HG02973 (cell line): Measurements from ENCODE around the gene CISD1.

ENCODE experiments used
- ATAC-seq: cut with Tn5 transposase; IDR thresholded peaks from one replicate; pipeline ENCODE4 v1.9.1; 2021; ENCODE audit warnings: moderate library complexity; ENCODE audit not compliant: unreplicated experiment

CISD1 gene

DNA sequence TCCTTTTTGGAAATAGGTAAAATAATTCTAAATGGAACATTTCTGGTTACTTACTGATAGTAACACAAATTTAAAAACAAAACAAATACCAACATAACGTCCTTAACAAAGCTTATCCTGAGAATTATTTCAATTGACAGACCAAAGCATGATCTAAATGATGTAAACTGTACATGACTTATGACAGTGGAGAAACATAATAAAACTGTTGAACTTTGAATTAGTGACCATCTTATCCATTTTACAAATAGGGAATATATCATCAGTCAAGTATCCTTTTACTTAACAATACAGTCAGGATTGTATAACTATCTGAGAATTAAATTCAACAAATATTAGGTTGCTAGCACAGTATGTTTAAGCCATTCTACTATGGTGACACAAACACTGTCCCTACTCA is 3.7 kb upstream of the CISD1 start:
- no peak for ATAC-seq

DNA sequence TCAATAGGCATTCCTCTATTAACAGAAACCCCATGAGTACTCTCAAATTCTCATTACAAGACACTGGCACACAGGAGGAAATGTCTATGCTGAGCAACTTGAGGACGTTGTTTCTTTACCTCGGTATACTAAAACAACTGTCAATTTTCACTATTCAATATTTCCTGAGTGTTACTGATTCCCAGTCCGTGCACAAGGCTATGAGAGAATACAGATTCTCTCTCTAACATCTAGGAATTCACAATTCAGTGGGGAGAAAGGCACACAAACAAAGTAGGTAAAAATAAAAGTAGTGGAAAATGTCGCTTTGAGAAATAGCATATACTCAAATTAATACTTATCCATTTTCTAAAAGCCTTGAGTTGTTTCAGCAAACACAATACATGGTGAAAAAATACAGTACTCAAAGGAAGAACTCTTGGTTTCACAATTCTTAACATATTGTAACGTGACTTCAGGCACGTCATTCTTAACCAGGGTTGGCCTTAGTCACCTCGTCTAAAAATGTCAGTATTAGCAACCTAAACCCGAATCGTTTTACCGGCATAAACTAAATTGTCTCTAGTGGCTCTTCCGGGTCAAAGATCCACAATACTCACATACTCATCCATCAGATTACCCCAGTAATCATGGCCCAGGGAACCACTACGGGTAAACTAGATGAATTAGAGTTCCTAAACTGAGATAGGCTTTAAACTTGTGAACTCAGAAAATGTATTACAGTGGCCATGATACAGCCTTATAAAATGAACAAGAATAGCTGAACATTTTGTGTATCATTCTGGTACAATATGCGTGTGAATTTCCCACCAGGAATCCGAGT is 2.7 kb upstream of the CISD1 start:
- peak; percentile 25 for ATAC-seq

DNA sequence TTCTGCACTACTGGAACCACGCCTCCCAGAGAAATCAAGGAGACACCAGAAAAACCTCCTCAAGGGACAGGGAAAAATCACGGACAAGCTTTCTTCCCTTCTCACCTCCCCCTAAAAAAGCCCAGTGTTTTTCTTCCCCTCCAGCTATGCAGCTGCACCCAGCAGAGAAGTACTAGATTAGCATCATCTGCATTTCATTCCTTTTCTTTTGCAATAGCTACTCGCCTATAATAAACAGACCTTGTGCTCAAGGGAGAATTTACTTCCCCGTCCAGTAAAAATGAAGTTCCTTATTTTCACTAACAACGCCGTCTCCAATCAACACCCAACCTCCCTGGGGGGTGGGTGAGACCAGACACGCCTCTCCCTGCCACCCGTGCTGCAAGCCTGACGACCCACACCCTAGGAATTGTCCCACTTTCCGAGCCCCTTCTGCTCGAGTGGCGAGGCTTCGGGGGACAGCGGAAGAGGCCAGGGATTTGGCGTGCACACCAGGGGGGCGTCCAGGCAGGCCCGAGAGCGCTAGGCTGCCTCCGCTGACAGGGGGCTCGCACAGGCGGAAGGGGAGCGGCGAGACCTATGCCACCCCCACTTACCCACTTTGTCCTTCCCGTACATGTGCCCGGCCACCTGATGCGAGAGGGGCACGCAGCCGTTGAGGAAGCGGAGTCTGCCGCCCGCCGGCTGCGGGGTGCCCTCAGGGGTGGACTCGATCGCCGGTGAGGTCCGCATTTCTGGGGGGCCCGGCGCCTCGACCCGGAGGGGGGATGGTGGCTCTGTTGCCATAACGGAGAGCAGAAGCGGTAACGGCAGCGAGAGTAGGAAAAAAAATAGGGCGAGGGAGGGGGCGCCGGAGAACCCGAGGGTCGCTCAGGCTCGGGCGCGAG is 1.9 kb upstream of the CISD1 start:
- peak; percentile 6 for ATAC-seq

DNA sequence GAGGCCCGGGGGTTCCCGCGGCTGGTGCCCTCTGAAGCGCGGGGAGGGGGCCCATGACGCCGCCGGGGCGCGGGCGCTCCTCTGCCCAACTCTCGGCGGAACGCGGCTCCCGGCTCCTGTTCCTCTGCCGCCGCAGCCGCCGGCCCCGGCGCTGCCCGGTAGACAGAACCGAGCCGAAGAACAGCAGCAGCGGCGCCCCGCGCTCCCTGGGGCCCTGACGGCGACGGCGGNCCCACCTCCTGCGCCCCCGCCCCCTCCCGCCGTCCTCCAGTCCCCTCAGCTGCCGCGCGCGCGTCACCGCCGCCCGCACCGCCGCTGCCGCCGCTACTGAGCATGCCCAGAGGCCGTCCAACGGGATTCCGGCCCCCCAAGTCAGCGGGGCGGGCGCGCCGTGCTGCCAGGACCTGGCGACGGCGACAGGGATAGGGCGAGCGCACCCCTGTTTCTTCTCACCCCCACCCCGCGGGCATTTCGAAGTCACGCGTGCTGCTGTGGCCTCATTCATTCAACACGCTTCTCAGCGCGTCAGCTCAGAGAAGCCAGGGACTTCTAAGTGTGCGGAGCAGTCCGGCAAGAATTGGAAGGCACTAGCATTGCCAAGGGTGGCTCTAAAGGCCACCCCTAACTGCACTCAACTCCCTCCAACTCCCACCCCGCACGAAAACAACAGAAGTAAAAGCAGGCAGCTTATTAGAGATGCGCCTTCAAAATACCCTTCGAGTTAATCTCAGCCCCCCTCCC is 1.1 kb upstream of the CISD1 start, which contains the start of gene IPMK:
Gene IPMK, minus strand, starts transcription at position 182 of the 741 bp plus-strand sequence. CDS start 283 bp downstream, outside the sequence.
- ATAC-seq, result peak; percentile 52

DNA sequence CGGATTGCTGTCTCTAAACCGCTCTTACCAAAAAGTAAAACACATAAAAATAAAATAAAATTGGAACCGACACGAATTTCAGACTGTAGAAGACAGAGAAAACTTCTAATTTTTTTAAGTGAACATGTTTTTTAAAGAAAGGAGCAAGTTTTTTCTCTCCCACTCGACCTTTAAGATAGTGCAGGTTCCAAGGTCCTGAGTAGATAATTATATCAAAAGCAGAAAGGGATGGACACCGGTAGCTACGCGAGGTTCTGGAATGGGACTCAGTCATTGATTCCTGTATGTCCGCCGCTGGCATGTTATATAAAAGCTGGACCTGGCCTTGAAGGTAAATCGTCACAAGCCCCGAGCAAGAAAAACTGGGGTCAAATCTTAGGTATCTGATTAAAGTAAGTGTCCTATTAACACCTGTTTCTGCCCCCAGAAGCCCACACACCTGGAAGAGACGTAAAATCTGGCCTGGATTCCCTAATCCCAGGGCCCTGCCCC is 462 bp upstream of the CISD1 start:
- ATAC-seq, result no peak

DNA sequence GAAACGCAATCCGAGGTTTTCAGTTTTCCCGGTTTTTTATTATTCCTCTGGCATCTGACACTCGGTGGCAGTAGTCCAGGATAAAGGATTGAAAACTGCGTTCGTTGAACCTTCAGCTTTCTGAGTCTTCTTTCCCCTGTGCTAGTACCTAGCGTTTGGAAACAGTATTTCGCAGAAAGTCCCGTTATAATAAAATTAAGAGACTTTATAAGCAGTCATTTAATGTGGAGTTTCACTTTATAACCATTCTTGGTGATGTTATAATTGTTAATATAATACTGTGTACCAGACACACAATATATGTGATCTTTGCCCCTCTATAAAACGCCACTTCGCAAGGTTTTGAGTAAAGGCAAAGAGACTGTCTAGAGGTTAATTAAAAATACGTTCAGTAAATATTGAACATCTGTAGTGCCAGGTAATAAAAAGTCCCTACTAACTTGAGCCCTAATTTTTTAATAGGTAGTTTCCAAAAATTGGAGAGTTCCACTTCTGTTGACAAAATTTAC is 874 bp downstream of the CISD1 start:
- ATAC-seq, result no peak

DNA sequence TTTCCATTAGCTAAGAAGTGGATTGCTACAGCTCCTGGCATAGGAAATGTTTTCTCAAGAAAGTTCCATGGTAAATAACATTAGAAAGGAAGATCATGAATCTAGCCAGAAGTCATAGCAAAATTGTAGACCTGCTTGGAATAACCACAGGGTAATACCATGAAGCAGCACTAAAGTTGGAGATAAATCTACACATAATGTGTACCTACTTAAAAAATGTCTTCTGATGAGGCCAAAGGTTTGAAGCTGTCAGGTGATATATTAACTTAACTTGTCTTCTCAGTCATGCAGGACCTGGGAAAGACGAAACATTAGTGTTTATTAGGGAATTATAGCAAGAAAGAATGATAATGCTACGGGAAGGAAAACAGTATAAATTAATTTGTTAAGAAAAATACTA is 6.3 kb downstream of the CISD1 start:
- ATAC-seq, result no peak

DNA sequence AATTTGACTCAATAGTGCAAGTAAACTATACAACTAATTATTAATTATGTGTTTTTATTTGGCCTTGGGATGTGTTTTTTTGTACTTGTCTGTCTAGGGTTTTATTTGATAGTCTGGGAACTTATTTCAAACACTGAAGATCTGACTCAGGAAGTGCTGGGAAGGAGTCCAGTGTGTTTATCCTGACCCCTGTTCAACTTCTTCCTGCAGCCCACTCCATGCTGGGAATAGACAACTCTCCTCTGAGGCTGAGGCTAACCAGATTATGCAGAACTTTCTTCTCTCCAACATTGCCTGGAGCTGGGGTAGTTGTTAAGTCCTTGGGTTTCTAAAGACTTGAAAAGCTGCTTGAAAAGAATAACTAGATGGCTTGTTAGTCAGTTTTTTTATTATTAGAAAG is 6.9 kb downstream of the CISD1 start:
- ATAC-seq, result no peak

DNA sequence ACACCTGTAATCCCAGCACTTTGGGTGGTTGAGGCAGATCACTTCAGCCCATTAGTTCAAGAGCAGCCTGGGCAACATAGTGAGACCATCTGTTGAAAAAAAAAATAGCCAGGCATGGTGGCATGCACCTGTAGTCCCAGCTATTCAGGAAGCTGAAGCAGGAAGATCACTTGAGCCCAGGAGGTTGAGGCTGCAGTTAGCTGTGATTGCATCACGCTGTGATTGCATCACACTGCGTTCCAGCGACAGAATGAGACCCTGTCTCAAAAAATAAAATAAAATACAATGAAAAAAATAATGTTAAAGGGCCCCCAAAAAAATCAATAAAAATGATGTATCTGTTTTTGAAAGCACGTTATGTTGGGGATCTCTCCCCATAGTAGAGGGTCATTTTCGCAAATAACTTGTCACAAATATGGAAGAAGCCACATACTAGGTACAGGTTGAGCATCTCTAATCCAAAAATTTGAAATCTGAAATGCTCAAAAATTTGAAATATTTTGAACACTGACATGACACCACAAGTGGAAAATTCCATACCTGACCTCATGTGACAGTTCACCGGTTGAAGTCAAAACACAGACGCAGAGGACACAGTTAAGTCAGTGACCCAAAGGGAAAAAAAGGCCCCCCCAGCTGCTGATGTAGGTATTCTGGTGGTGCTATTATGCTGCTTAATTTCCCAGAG is 9.5 kb downstream of the CISD1 start:
- no peak for ATAC-seq

DNA sequence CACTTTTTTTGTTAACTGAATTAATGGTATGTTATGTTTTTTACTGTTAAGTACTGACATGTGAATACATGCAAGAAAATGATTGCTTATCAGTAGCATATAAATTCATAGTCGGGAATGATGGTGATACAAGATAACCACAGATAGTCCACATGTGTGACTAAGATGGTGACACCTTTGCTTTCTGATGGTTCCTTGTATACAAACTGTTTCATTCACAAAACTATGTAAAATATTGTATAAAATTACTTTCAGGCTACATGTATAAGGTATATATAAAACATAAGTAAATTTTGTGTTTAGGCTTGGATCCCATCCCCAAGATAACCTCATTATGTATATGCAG is 10.0 kb downstream of the CISD1 start:
- no peak for ATAC-seq

DNA sequence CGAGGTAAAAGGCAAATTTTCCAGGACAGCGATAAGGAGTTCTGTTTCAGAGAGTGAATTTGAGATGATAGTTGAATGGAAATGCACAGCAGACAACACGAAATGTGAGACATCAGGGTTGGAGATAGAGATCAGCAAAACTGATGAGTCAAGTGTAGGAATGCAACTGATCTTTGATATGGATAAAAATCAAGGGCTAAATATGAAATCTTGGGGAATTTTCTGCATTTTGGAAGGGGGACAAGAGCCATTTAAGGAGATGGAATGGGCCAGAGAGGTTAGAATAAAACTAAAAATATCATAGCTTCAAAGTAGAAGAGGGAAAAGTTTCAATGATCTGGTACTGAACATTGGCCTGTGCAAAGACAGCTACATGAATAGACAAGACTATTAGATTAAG is 11.5 kb downstream of the CISD1 start:
- no peak for ATAC-seq

DNA sequence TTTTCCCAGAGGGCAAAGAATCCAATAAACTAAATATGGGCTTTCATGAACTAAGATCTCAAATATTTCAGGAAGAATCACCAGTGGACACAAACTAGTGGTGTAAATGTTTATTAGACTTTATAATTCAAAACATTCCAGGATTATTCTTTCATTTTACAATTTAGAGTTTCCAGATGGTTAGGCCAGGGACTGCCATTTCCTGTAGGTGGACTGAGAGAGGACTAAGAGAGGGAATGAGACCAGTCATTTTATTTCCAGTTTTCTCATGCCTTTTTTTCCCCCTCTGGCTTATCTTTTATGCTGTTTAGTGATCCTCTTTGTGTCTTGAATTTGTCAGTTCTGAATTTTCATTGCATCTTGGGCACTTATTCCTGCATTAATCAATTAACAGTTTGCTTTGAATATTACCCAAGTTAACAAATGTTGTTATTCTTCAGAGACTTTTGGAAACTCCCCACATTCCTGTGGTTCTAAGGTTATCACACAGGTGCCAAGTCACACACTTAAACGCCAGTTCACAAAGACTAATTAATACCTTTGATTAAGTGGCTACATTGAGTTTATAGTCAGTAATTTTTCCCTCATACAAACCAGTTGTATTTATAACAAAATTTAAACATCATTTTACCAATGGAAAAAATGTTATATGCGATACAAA is 12.3 kb downstream of the CISD1 start:
- ATAC-seq, result no peak

DNA sequence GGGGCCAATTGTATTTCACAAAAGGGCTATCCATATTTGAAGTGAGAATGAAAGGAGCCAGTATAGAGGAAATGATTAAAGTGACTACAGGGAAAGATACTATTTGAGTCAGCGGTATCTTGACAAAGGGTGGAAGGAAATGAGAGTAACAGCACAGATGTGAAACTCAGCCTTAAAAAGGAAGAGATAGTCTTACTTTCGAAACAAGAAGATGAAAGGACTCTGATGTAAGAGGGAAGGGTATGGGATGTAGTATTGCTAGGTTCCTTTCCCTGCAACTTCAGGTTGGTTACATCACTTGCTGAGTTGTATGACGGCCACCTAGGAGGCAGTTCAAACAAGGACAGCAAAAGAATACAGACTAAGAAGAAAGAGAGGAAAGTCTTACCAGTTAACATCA is 13.7 kb downstream of the CISD1 start:
- peak; percentile 97 for ATAC-seq

DNA sequence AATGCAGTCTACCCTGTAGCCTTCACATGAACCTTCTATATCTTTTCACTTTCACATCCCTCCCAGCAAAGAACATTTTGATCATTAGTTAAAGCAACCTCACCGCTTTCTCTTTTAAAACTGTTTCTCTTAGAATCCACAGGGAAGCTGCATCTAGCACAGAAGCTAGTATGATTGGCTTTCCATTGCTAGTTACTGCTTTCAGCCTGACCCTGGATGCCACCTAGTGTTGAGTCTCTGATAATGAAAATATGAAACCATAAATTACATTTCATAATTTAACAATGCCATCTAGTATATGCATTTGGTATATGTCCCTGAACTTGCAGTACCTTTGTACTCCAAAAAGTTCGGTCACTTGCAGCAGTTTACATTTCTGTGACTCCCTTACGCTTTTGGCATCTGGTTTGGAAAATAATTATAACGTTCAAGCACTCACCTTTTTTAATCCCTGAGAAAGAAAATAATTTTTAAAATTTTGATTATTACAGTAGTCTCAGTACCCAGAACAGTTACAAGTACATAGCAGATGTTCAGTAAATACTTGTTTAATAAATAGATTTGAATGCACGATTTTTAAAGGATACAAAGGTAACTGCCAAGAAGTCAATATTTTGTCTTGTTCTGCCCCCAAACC is 22.7 kb downstream of the CISD1 start:
- peak; percentile 85 for ATAC-seq

DNA sequence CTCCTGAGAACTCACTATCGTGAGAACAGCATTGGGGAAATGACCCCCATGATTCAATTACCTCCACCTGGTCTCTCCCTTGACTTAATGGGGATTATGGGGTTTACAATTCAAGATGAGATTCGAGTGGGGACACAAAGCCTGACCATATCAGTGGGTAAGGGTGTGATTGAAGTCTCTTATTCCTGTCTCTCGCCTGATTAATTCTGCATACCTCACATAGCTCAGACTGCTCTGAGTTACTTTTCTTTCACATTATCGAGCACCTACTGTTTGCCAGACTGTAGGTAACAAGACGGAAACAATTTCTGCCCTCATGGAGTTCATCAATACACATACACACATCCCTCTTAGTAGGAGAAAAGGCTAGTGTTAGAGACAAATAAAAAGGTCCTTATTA is 25.0 kb downstream of the CISD1 start:
- no peak for ATAC-seq

DNA sequence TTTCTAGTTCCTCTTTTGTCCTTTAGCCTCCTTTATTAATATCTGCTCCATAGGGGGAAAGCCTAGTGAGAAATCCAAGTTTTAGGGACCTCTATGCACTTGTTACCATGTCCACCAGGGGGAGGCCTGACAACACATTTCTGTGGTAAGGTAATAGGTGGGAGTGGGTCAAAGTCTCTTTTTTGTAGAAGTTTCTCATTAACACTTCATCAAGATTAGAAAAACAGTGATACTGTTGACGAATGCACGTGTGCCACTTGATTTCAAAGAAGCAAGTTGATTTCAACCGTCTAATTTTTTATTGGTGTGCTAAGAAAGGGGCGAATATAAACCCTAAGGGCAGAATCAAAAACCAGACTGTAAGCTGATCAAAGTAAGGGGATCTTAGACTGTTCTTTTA is 30.6 kb downstream of the CISD1 start:
- ATAC-seq, result peak; percentile 93

DNA sequence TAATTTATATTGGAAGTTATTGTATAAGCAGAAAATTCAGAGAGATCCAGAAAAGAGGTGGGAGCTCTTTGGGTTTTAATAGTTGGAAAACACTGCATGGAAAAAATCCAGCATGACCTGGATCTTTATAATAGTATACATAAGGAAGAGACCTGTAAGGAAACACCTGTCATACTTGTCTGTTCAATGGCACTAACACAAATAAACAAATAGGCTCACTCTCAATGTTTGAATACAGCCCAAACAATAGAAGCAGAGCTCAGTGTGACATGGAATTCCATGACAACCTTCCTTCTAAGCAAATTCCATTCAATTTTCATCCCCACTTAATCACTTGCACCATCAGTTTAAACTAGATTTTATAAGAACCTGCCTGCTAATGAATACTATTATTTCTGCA is 31.7 kb downstream of the CISD1 start:
- ATAC-seq, result no peak

DNA sequence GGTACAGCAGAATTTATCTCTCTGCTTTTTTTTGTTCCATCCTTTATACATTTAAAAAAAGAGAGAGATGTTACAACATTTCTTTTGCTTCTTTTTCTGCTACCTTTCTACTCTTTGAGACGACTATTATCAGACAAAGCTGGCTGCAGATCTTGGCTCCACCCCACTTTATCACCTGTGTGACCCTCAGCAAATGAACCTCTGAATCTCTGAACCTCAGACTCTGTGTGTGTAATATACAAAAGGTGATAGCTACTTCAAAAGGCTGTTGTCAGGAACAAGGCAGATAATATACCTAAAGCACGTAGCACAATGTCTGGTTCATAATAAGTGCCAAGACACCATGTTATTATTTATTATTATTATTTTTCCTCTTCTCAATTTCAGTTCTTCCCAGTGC is 33.3 kb downstream of the CISD1 start:
- ATAC-seq, result no peak

DNA sequence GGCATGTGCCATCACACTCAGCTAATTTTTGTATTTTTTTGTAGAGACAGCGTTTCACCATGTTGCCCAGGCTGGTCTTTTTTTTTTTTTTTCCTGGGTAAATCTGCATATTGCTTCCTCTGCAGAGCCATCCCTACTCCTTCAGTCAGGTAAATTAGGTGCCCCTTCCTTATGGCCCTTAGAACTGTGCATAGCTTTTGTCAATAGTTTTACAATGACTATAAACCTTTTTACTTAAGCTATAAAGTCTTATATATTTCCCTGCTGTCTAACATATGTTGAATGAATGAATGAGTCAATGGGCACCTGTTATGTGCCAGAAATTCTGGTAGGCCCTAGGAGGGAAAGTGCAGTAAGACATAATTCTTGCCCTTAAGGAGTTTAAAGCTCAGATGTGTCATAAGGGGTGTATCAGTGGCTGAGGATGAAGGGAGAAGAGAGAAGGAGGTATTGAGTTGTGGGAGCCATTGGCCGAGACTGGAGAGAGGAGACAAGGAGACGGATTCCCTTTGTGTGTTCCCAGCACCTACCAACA is 35.2 kb downstream of the CISD1 start:
- no peak for ATAC-seq
